CD14-positive monocyte (primary cell): ENCODE results near the gene COQ8A. TPM values are rescaled to one million over a fixed set of nuclear protein-coding genes. Genes with fewer than 3 reads are reported as not detected.

Experiments used
- DNase-seq, 3 donors: peaks; one replicate each; pipeline ENCODE4 v3.0.0-alpha.2; 2011 to 2022
- H2AFZ ChIP-seq: 2 replicates; pipeline ENCODE4 v1.6.0; 2012; ENCODE audit warnings: mild to moderate bottlenecking, low read depth, low read length, inconsistent platforms; ENCODE audit not compliant: insufficient read depth, poor library complexity, severe bottlenecking
- H3K27ac ChIP-seq, 2 donors: 1 replicate in 1 of 2; 2 replicates in 1 of 2; pipeline ENCODE4 v1.5.1; 2012 to 2013; ENCODE audit warnings: low read length in 2 of 2, control low read depth in 1 of 2, inconsistent platforms in 1 of 2, low read depth in 1 of 2, mild to moderate bottlenecking in 1 of 2
- H3K27me3 ChIP-seq, 2 donors: one replicate each; pipeline versions ENCODE4 v1.6.0 to v1.6.1; 2011 to 2013; ENCODE audit warnings: low read length in 2 of 2; ENCODE audit not compliant: control insufficient read depth in 2 of 2, insufficient read depth in 2 of 2
- H3K36me3 ChIP-seq, 2 donors: replicated peaks in 1 of 2; 1 replicate in 1 of 2; 2 replicates in 1 of 2; pipeline versions ENCODE4 v1.5.1 to v1.6.1; 2012 to 2013; ENCODE audit warnings: low read length in 2 of 2, control low read depth in 1 of 2, inconsistent platforms in 1 of 2, mild to moderate bottlenecking in 1 of 2; ENCODE audit not compliant: insufficient read depth in 2 of 2, control insufficient read depth in 1 of 2
- H3K4me1 ChIP-seq, 2 donors: 1 replicate in 1 of 2; 2 replicates in 1 of 2; pipeline versions ENCODE4 v1.5.1 to v1.6.1; 2012 to 2013; ENCODE audit warnings: low read length in 2 of 2, control low read depth in 1 of 2, inconsistent platforms in 1 of 2, mild to moderate bottlenecking in 1 of 2, moderate library complexity in 1 of 2; ENCODE audit not compliant: insufficient read depth in 2 of 2, control insufficient read depth in 1 of 2
- H3K4me2 ChIP-seq: replicated peaks from 2 replicates; pipeline ENCODE3; 2012; ENCODE audit warnings: low read length, moderate library complexity, mild to moderate bottlenecking; ENCODE audit not compliant: poor library complexity, severe bottlenecking; ENCODE audit errors: extremely low read depth
- H3K4me3 ChIP-seq, 3 experiments: fragments of 200-600 bp in 1 of 3; sonication (generic) in 1 of 3; replicated peaks in 1 of 3; 1 replicate in 2 of 3; 2 replicates in 1 of 3; pipeline ENCODE4 v1.5.1; 2011 to 2013; ENCODE audit warnings: low read length in 3 of 3, mild to moderate bottlenecking in 3 of 3, control low read depth in 2 of 3, low read depth in 2 of 3, inconsistent platforms in 1 of 3, moderate library complexity in 1 of 3
- H3K79me2 ChIP-seq: 2 replicates; pipeline ENCODE4 v1.6.0; 2012; ENCODE audit warnings: mild to moderate bottlenecking, control low read depth, inconsistent platforms, low read length, moderate library complexity; ENCODE audit not compliant: insufficient read depth
- H3K9ac ChIP-seq: 2 replicates; pipeline ENCODE4 v1.6.0; 2017; ENCODE audit warnings: low read length, mild to moderate bottlenecking; ENCODE audit not compliant: insufficient read depth, poor library complexity, severe bottlenecking
- H3K9me3 ChIP-seq, 2 donors: replicated peaks in 1 of 2; 1 replicate in 1 of 2; 2 replicates in 1 of 2; pipeline versions ENCODE4 v1.5.1 to v1.6.1; 2012 to 2013; ENCODE audit warnings: low read length in 2 of 2, control low read depth in 1 of 2; ENCODE audit not compliant: control insufficient read depth in 1 of 2, insufficient read depth in 1 of 2
- H4K20me1 ChIP-seq: 2 replicates; pipeline ENCODE4 v1.6.0; 2012; ENCODE audit warnings: mild to moderate bottlenecking, low read length, control low read depth, moderate library complexity; ENCODE audit not compliant: insufficient read depth
- H3K27ac Mint-ChIP-seq, 7 donors: one replicate each; pipeline ENCODE4 v1.8.0; 2020; ENCODE audit warnings: mild to moderate bottlenecking in 7 of 7, mixed read lengths in 7 of 7, moderate library complexity in 6 of 7, inconsistent platforms in 2 of 7
- H3K27me3 Mint-ChIP-seq, 3 donors: one replicate each; pipeline ENCODE4 v1.8.0; 2021 to 2022; ENCODE audit warnings: low read depth in 3 of 3, mild to moderate bottlenecking in 3 of 3, mixed read lengths in 3 of 3, moderate library complexity in 3 of 3, inconsistent platforms in 1 of 3
- H3K36me3 Mint-ChIP-seq, 2 donors: one replicate each; pipeline ENCODE4 v1.8.0; 2020; ENCODE audit warnings: mixed read lengths in 2 of 2, inconsistent platforms in 1 of 2, mild to moderate bottlenecking in 1 of 2
- H3K4me1 Mint-ChIP-seq: one replicate; pipeline ENCODE4 v1.8.0; 2020; ENCODE audit warnings: mild to moderate bottlenecking, mixed read lengths
- H3K4me3 Mint-ChIP-seq, 2 donors: one replicate each; pipeline ENCODE4 v1.8.0; 2020; ENCODE audit warnings: mild to moderate bottlenecking in 2 of 2, mixed read lengths in 2 of 2, moderate library complexity in 1 of 2
- H3K9me3 Mint-ChIP-seq, 7 donors: one replicate each; pipeline ENCODE4 v1.8.0; 2020 to 2022; ENCODE audit warnings: mixed read lengths in 7 of 7, mild to moderate bottlenecking in 6 of 7, moderate library complexity in 6 of 7, inconsistent platforms in 2 of 7
- CTCF ChIP-seq: fragments of 200-600 bp; IDR thresholded peaks from one replicate; pipeline ENCODE4 v1.8.0; 2022; ENCODE audit warnings: antibody characterized with exemption, mild to moderate bottlenecking
- WGBS: methylation state at CpG from one replicate; pipeline ENCODE4 v1.1.5; 2013; ENCODE audit warnings: missing lambda C conversion rate; ENCODE audit not compliant: insufficient coverage; 5-methylcytosine and 5-hydroxymethylcytosine counted together
- intact Hi-C, 2 donors: fragments of 100-400 bp; cut with micrococcal nuclease; formaldehyde crosslinking; loops; one replicate each; pipeline versions ENCODE4 v1.15.0 to v1.15.1; 2023
- polyA plus RNA-seq, 3 donors: library from polyadenylated mRNA; depleted of rRNA in 1 of 3; unstranded in 2 of 3; stranded (reverse) in 1 of 3; fragments of 300-500 nt in 2 of 3; fragments of >200 nt in 1 of 3; fragmentation: Illumina TruSeq in 2 of 3; gene quantifications; 1 replicate in 2 of 3; 2 replicates in 1 of 3; pipeline ENCODE4 v1.2.3, GENCODE V29; 2012 to 2021

The COQ8A gene
- polyA plus RNA-seq, 3 donors = 33.1 to 44.7 (median 38.2) TPM

GRCh38 chr1:226979517-226980121, 39.5 kb downstream of the COQ8A start:
- DNase-seq = no peak
- H3K4me1 Mint-ChIP-seq = no peaks in the 10 kb centered on the region
- peaks cover 41 to 71% of the 10 kb centered on the region in 2 donors for H3K36me3 Mint-ChIP-seq
- peaks cover 72 to 77% of the 10 kb centered on the region in 2 donors for H3K36me3 ChIP-seq
- H2AFZ ChIP-seq = no peak overlapping the region
- peak overlapping the region in 1 of 7 donors; percentile 37 for H3K27ac Mint-ChIP-seq
- no peak overlapping the region for H3K9ac ChIP-seq
- no peaks in the 10 kb centered on the region for H3K27me3 ChIP-seq
- peaks cover 8% of the 10 kb centered on the region for H4K20me1 ChIP-seq
- no peak overlapping the region for H3K4me2 ChIP-seq
- no peak overlapping the region for H3K27ac ChIP-seq
- no peaks in the 10 kb centered on the region for H3K27me3 Mint-ChIP-seq
- 93% methylated on average over 7 of the region's 12 CpGs for WGBS
- H3K9me3 ChIP-seq = no peaks in the 10 kb centered on the region
- intact Hi-C loops = no loop called here
- no peaks in the 10 kb centered on the region for H3K9me3 Mint-ChIP-seq
- no peaks in the 10 kb centered on the region for H3K4me1 ChIP-seq
- no peak overlapping the region for H3K4me3 ChIP-seq
- TF ChIP-seq CTCF = no peak
- no peaks in the 10 kb centered on the region for H3K79me2 ChIP-seq
- no peak overlapping the region for H3K4me3 Mint-ChIP-seq

GRCh38 chr1:226980122-226980560, 40.0 kb downstream of the COQ8A start:
- no peak overlapping the region for H3K4me3 Mint-ChIP-seq
- H3K4me3 ChIP-seq = no peak overlapping the region
- no peaks in the 10 kb centered on the region for H3K9me3 Mint-ChIP-seq
- H3K27ac ChIP-seq = no peak overlapping the region
- no peak overlapping the region for H2AFZ ChIP-seq
- peaks cover 72 to 77% of the 10 kb centered on the region in 2 donors for H3K36me3 ChIP-seq
- TF ChIP-seq CTCF = no peak
- peaks cover 42 to 72% of the 10 kb centered on the region in 2 donors for H3K36me3 Mint-ChIP-seq
- peak overlapping the region in 1 of 7 donors; percentile 25 for H3K27ac Mint-ChIP-seq
- H3K27me3 ChIP-seq = no peaks in the 10 kb centered on the region
- intact Hi-C loops = no loop called here
- no peaks in the 10 kb centered on the region for H3K4me1 ChIP-seq
- H3K9me3 ChIP-seq = no peaks in the 10 kb centered on the region
- H4K20me1 ChIP-seq = peaks cover 4% of the 10 kb centered on the region
- no peak for DNase-seq
- no peak overlapping the region for H3K4me2 ChIP-seq
- WGBS = 98% methylated on average over 4 of the region's 4 CpGs
- no peak overlapping the region for H3K9ac ChIP-seq
- H3K79me2 ChIP-seq = no peaks in the 10 kb centered on the region
- no peaks in the 10 kb centered on the region for H3K27me3 Mint-ChIP-seq
- no peaks in the 10 kb centered on the region for H3K4me1 Mint-ChIP-seq
